ENCODE data around the gene MSANTD2. TPM values are rescaled to one million over a fixed set of nuclear protein-coding genes. Genes with fewer than 3 reads are reported as not detected.

The MSANTD2 gene
- total and polyA plus RNA-seq, 2 of the 4 experiments (the other 2 are of a cell fraction), result 5.0 to 6.0 TPM

DNA sequence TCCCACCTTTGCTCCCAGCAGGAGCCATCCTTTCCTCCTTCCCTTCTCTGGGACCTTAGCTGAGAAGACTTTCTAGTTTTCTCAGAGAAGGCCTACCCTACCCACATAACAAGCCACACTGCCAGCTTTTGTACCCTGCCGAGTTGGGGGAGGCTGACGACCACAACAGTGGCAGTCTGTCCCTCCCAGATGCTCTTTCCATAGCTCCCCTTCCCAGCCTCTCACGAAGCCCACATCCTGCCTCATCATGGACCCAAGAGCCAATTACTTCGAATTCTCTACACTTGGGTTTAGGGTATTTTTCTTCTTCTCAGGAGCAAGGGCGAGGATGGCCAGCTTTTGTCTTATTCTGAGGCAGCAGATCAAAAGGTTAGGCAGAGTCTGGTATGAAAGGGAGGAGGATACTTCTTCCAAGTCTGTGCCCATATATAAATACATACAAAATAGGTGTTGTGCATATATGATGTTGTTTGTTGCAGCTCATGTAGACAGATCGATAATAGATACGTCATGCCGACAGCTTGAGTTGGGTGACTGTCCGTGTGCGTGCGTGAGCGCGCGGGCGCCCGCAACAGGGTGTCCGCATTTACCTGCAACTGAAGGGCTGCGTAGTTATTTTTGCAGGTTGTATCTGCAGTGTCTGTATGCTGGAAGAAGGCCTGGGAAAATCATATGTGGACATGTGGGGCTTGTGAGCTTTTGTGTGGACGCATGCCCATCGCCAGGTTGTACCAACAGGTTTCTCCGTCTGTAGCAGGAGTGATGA is 61.3 kb downstream of the MSANTD2 start:
- H2AK9ac ChIP-seq (replicated peaks; ENCODE audit: low read depth, low read length, poor library complexity), result peak overlapping the region; percentile 87
- DNase-seq, result no peak
- no peak for ATAC-seq (ENCODE audit: low read depth)
- no peak for TF ChIP-seq CHD1 (IDR thresholded peaks at IDR 0.05; ENCODE audit: low read depth, low read length)
- TF ChIP-seq CEBPB (IDR thresholded peaks at IDR 0.05; ENCODE audit: low read depth, low read length), result no peak
- no peak for TF ChIP-seq MAFK (IDR thresholded peaks at IDR 0.05; ENCODE audit: low read depth, low read length)
- TF ChIP-seq RFX5 (IDR thresholded peaks at IDR 0.05; ENCODE audit: low read depth, low read length), result no peak
- TF ChIP-seq, protein P1, sequence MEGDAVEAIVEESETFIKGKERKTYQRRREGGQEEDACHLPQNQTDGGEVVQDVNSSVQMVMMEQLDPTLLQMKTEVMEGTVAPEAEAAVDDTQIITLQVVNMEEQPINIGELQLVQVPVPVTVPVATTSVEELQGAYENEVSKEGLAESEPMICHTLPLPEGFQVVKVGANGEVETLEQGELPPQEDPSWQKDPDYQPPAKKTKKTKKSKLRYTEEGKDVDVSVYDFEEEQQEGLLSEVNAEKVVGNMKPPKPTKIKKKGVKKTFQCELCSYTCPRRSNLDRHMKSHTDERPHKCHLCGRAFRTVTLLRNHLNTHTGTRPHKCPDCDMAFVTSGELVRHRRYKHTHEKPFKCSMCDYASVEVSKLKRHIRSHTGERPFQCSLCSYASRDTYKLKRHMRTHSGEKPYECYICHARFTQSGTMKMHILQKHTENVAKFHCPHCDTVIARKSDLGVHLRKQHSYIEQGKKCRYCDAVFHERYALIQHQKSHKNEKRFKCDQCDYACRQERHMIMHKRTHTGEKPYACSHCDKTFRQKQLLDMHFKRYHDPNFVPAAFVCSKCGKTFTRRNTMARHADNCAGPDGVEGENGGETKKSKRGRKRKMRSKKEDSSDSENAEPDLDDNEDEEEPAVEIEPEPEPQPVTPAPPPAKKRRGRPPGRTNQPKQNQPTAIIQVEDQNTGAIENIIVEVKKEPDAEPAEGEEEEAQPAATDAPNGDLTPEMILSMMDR (conservative IDR thresholded peaks at IDR 0.05; ENCODE audit: low read depth, low read length), result no peak
- no peak for TF ChIP-seq RCOR1 (IDR thresholded peaks at IDR 0.05; ENCODE audit: insufficient replicate concordance, low read length)
- H3K56ac ChIP-seq (ENCODE audit: extremely low read depth, insufficient read depth, low read length), result no peak overlapping the region
- no peak overlapping the region for H2BK5ac ChIP-seq (ENCODE audit: low read depth, low read length, poor library complexity, severe bottlenecking)
- H3K9ac ChIP-seq (ENCODE audit: low read depth, low read length), result peak overlapping the region; percentile 18; the same call in 1 of the 2 replicates
- peak overlapping the region; percentile 42; the same call in 1 of the 2 replicates for H2BK120ac ChIP-seq (ENCODE audit: low read depth, low read length)
- ChIA-PET CTCF (no interaction called here), POLR2A (ENCODE audit: unreplicated experiment) (no interaction called here)
- no peak overlapping the region for H4K91ac ChIP-seq (ENCODE audit: insufficient read depth, low read depth, low read length)
- H2AFZ ChIP-seq (replicated peaks; ENCODE audit: low read length, poor library complexity), result peak overlapping the region; percentile 91
- peak overlapping the region; percentile 60; the same call in 1 of the 2 replicates for H3K4ac ChIP-seq (ENCODE audit: low read depth, low read length)
- 0 out of 2 replicates have a peak, but pooled peaks cover 3% of the 10 kb centered on the region for H3K9me1 ChIP-seq (ENCODE audit: insufficient read depth, low read length)
- H2AK5ac ChIP-seq (ENCODE audit: low read depth, low read length), result no peak overlapping the region; the same call in 1 of the 2 replicates
- peaks cover 2% of the 10 kb centered on the region; the same call in 1 of the 2 replicates for H3K4me1 ChIP-seq (ENCODE audit: control insufficient read depth, insufficient read depth, low read length)
- intact Hi-C loops (cut with micrococcal nuclease), result no loop called here
- H3K23ac ChIP-seq (ENCODE audit: low read depth, low read length), result no peak overlapping the region
- BruUV-seq (replicated peaks), result no TSS peak
- in situ Hi-C loops (cut with MboI; ENCODE audit: low sequenced_read_pairs), result no loop called here
- H2BK15ac ChIP-seq (ENCODE audit: low read depth, low read length), result no peak overlapping the region
- H3K14ac ChIP-seq (replicated peaks; ENCODE audit: low read depth, low read length), result peak overlapping the region; percentile 55; the same call in 1 of the 2 replicates
- WGBS, 2 experiments (ENCODE audit: extremely low coverage in 2 of 2, insufficient read length in 1 of 2), result 52% methylated on average over 14 of the region's 21 CpGs; no CpG with 5 or more reads in 1 of the 2 experiments
- H4K8ac ChIP-seq (ENCODE audit: low read depth in 2 of 2, low read length in 2 of 2), result peak overlapping the region in 1 of 2 experiments; percentile 72; a peak in 1 of 4 replicates
- H3K27ac ChIP-seq (ENCODE audit: insufficient read depth, low read length), result no peak overlapping the region
- H3K4me3 ChIP-seq (ENCODE audit: insufficient read depth, low read depth, low read length), result peak overlapping the region; percentile 49; the same call in 1 of the 2 replicates
- peaks cover 23% of the 10 kb centered on the region for H3K27me3 ChIP-seq (ENCODE audit: control insufficient read depth, insufficient read depth, low read length)
- H4K5ac ChIP-seq (ENCODE audit: low read depth, low read length), result no peak overlapping the region
- dilution Hi-C loops (cut with HindIII; ENCODE audit: low sequenced_read_pairs, unreplicated experiment), result no loop called here
- no peak overlapping the region for H3K18ac ChIP-seq (ENCODE audit: low read depth, low read length)
- H3K79me1 ChIP-seq (ENCODE audit: low read depth in 1 of 2, low read length in 2 of 2), result peaks cover 0 to 7% of the 10 kb centered on the region in 2 experiments; a peak in 2 of 4 replicates
- no peaks in the 10 kb centered on the region for H3K36me3 ChIP-seq (ENCODE audit: control insufficient read depth, insufficient read depth, low read length)
- peak overlapping the region; percentile 91 for H3K4me2 ChIP-seq (ENCODE audit: low read depth, low read length)
- H4K20me1 ChIP-seq (ENCODE audit: insufficient read depth, low read length), result no peaks in the 10 kb centered on the region
- no peaks in the 10 kb centered on the region for H3K9me3 ChIP-seq (ENCODE audit: control insufficient read depth, insufficient read depth, low read length)
- no peak overlapping the region for H2BK20ac ChIP-seq (ENCODE audit: low read depth, low read length)
